ENCODE results near the gene RABL2B. TPM values are rescaled to one million over a fixed set of nuclear protein-coding genes. Genes with fewer than 3 reads are reported as not detected.
A peak's percentile ranks its signal among the peaks of the same experiment; 100 is the strongest.

RABL2B gene
- total RNA-seq, 3 donors from 2014 or later = 24.8 to 39.5 (median 38.4) TPM

GRCh38 chr22:50737728-50738648 is 45.4 kb downstream of the RABL2B start, which contains the start of gene ACR:
TSS of gene ACR (plus strand) at chr22:50738204. CDS start at chr22:50738236, 32 bp downstream.
- DNase-seq = peak in 1 of 3 donors; percentile 13
- no peaks in the 10 kb centered on the region for H3K4me1 ChIP-seq (ENCODE audit: low read depth)
- no peaks in the 10 kb centered on the region for H3K36me3 ChIP-seq (ENCODE audit: low read depth)
- intact Hi-C loops (cut with DNase I, micrococcal nuclease) = no loop called here
- no peaks in the 10 kb centered on the region for H3K9me3 ChIP-seq
- no peak for ATAC-seq
- TF ChIP-seq CTCF (IDR thresholded peaks at IDR 0.05) = no peak
- no peak within 1 kb of the TSS for H3K4me3 ChIP-seq

GRCh38 chr22:50735739-50736030 is 47.8 kb downstream of the RABL2B start:
- intact Hi-C loops (cut with DNase I, micrococcal nuclease) = no loop called here
- TF ChIP-seq CTCF (IDR thresholded peaks at IDR 0.05) = no peak
- DNase-seq = no peak
- Histone ChIP-seq H3K4me3 (no peak overlapping the region), H3K9me3 (no peaks in the 10 kb centered on the region), H3K36me3 (ENCODE audit: low read depth) (no peaks in the 10 kb centered on the region), H3K4me1 (ENCODE audit: low read depth) (no peaks in the 10 kb centered on the region)
- no peak for ATAC-seq

- Histone ChIP-seq H3K4me3 (no peak overlapping the region), H3K36me3 (ENCODE audit: low read depth) (no peaks in the 10 kb centered on the region), H3K9me3 (no peaks in the 10 kb centered on the region), H3K4me1 (ENCODE audit: low read depth) (no peaks in the 10 kb centered on the region)
- intact Hi-C loops (cut with DNase I, micrococcal nuclease) = no loop called here
- TF ChIP-seq CTCF (IDR thresholded peaks at IDR 0.05) = no peak
- no peak for ATAC-seq
- peak in 1 of 3 donors; percentile 3 for DNase-seq
Observed at GRCh38 chr22:50734986-50735738, 48.3 kb downstream of the RABL2B start.

GRCh38 chr22:50734343-50734771 is 49.1 kb downstream of the RABL2B start:
- H3K36me3 ChIP-seq (ENCODE audit: low read depth) = no peaks in the 10 kb centered on the region
- ATAC-seq (no peak), DNase-seq (peak in 1 of 3 donors; percentile 6)
- intact Hi-C loops (cut with DNase I, micrococcal nuclease) = no loop called here
- TF ChIP-seq CTCF (IDR thresholded peaks at IDR 0.05) = no peak
- no peak overlapping the region for H3K4me3 ChIP-seq
- H3K4me1 ChIP-seq (ENCODE audit: low read depth) = no peaks in the 10 kb centered on the region
- no peaks in the 10 kb centered on the region for H3K9me3 ChIP-seq

GRCh38 chr22:50733521-50734342 is 49.7 kb downstream of the RABL2B start:
- Histone ChIP-seq H3K4me3 (no peak overlapping the region), H3K9me3 (no peaks in the 10 kb centered on the region), H3K36me3 (ENCODE audit: low read depth) (no peaks in the 10 kb centered on the region), H3K4me1 (ENCODE audit: low read depth) (no peaks in the 10 kb centered on the region)
- TF ChIP-seq CTCF (IDR thresholded peaks at IDR 0.05) = no peak
- intact Hi-C loops (cut with DNase I, micrococcal nuclease) = no loop called here
- ATAC-seq (no peak), DNase-seq (peak in 2 of 3 donors; percentile 10 to 17)

Data from mucosa of descending colon (tissue), 3 donors.